Measurements from ENCODE around the gene PCBP3.
"Not testable (repeated sequence)": the region's sequence is repeated elsewhere in the genome, so short reads cannot be mapped to it uniquely, and the experiment has no call there.

The PCBP3 gene

DNA sequence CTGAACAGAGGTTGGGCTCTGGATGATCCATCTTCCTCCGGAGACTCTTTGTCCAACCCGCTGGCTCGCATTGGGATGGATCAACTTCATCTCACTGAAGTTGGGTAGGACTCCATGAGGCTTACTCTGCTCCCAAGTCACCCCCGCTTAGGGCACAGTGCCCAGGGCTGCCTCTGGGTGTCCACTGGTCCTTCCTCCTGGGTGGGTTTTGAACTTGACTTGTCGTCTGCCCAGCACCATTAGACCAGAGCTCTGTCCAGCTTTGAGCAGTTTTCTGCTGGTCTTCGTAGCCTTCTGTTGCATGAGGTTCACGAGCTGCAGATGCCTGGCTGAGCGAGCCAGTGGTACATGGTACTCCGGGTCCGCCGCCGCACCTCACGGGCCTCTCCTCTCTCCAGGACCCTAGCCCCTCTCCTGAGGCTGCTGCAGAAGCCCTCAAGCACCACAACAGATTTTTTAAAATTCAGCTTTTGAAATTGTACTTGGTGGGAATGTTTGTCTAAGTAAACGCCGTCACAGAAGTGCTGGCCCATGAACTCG lies 304.3 kb downstream of the PCBP3 start:
- no peak for DNase-seq (ENCODE audit: low read depth)

- no peak for DNase-seq (ENCODE audit: low read depth)
These were observed 305.1 kb downstream of the PCBP3 start for GRCh38 chr21:45948576-45949141.

- DNase-seq (ENCODE audit: low read depth) = no peak
These were observed 306.6 kb downstream of the PCBP3 start for GRCh38 chr21:45949928-45950739.

- no peak for DNase-seq (ENCODE audit: low read depth)
These were observed 307.4 kb downstream of the PCBP3 start for GRCh38 chr21:45950740-45951515.

DNA sequence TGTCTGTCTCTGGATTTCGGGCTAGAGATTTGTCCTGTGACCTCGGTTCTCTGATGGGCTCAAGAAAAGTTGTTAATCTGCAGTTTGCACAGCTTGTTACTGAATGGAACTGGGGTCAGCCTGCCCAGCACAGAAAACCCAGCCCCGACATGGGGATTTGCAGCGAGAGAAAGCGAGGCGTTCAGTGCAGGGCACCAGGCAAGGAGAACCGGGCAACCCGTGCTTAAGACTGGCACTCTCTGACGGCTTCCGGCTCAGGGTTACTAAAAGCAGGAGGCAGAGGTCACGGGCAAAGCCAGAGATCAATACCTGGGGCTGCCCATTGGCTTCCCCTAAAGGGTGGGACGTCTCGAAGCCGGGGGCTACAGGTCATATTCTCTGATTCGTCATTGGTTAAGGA lies 308.2 kb downstream of the PCBP3 start:
- DNase-seq (ENCODE audit: low read depth) = no peak

DNA sequence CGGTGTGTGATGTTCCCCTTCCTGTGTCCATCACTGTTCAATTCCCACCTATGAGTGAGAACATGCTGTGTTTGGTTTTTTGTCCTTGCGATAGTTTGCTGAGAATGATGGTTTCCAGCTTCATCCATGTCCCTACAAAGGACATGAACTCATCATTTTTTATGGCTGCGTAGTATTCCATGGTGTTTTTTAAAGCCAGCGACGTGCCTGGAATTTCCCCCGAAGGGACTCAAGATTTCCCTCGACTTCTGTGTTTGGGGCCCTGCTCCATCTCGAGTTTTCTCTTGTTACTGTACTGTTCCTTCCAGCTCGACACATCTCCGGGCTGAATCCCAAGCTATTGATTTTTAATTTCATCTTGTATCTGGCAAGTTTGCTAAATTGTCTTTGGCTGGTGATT lies 309.0 kb downstream of the PCBP3 start:
- not testable (repeated sequence) for DNase-seq (ENCODE audit: low read depth)

DNA sequence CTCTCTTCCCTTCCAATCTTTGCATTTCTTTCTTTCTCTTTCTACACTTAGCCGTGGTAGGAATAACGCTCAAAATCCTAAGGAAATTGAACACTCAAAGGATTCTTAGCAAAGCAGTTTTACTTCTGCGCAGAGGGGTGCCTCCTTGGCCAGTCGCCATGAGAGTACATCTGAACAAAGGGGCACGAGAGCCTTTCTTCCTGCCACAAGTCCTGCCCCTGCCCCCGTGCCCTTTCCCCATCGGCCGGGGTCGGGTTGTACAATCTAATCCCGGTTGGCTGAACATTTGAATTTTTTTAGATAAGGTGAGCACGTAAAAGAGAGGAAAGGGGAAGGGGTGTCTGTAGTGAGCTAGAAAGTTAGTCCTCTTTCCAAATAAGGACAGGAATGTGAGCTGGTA lies 309.4 kb downstream of the PCBP3 start:
- no peak for DNase-seq (ENCODE audit: low read depth)

- DNase-seq (ENCODE audit: low read depth) = no peak
These were observed 310.7 kb downstream of the PCBP3 start for GRCh38 chr21:45954261-45954660.

DNA sequence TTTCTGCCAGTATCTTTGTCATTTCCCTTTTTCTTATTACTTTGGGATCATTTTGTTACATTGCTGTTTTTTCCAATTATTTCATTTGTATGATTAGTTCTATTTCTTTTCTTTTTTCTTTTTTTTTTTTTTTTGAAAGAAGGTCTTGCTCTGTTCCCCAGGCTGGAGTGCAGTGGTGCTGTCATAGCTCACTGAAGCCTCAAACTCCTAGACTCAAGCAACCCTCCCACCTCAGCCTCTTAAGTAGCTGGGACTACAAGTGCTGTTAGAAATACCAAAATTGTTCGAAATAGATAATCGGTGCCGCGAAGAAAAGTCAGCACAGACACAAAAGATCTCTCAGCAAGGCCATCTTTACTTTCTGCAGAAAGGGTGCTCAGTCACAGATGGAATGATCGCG lies 311.4 kb downstream of the PCBP3 start:
- DNase-seq (ENCODE audit: low read depth) = no peak

DNA sequence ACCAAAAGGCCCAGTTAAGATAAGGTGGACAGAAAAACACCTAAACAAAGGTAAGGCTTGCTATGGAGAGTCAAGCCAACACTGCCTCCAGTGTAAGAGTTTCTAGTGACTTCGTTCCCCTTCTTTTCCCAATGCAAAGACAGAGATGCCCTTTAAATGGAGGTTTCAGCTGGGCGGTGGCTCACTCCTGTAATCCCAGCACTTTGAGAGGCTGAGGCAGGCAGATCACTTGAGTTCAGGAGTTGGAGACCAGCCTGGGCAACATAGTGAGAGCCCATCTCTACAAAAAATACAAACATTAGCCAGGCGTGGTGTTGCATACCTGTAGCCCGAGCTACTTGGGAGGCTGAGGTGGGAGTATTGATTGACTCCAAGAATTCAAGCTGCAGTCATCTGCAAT lies 314.0 kb downstream of the PCBP3 start:
- DNase-seq (ENCODE audit: low read depth) = no peak

- no peak for DNase-seq (ENCODE audit: low read depth)
These were observed 314.6 kb downstream of the PCBP3 start for GRCh38 chr21:45957981-45958600.

DNA sequence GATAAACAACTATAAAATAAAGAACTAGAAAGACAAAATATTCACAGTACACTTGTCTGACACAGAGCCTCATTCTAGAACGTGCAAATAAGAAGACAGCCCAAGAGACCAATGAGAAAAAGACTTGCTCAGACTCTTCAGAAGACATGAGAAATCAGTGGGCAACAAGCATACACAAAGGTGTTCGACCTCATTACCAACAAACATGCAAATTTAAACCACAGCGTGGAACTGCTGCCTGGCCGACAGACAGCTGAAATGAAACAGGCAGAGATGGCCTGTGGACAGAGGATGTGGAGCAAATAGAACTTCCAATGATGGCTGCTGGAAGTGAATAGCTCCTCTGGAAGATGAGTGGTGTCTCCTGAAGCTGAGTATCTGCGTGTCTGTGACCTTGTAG lies 315.7 kb downstream of the PCBP3 start:
- no peak for DNase-seq (ENCODE audit: low read depth)

- no peak for DNase-seq (ENCODE audit: low read depth)
These were observed 316.4 kb downstream of the PCBP3 start for GRCh38 chr21:45959779-45960390.

DNA sequence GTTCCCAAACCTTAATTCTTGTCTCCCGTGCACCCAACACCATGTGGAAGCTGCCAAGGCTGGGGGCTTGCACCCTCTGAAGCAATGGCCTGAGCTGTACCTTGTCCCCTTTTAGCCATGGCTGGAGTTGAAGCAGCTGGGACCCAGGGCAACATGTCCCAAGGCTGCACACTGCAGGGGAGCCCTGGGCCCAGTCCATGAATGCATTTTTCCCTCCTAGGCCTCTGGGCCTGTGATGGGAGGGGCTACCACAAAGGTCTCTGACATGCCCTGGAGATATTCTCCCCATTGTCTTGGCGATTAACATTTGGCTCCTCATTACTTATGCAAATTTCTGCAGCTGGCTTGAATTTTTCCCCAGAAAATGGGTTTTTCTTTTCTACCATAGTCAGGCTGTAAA lies 317.9 kb downstream of the PCBP3 start:
- DNase-seq (ENCODE audit: low read depth) = not testable (repeated sequence)

DNA sequence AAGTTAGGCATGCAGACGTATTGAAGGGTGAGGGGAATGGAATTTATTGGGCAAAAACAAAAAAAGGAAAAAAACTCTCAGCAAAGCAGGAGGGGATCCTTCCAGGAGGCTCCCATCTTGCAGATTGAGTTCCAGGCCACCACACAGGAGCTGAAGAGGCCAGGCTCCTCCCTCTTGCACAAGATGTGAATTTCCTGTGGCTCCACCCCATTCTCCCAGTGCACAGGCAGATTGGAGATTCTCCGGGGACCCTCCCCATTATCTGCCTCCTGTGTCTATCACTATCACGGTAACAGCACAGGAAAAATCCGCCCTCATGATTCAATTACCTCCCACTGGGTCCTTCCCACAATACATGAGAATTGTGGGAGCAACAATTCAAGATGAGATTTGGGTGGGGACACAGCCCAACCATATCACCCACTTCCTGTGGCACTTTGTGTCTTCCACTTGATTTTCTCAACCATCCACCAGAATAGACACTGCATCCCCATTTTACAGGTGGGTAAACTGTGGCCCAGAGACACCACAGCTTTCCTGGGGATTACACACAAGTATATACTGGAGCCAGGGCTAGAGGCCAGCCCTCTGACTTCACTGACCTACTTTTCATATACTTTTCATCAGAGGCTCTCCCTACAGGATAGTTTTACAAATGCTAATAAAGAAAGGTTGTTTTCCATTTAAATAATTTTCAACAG lies 319.2 kb downstream of the PCBP3 start:
- DNase-seq (ENCODE audit: low read depth) = no peak

GRCh38 chr21:45963232-45963570 lies 319.7 kb downstream of the PCBP3 start:
- no peak for DNase-seq (ENCODE audit: low read depth)

GRCh38 chr21:45964649-45965048 lies 321.1 kb downstream of the PCBP3 start:
- no peak for DNase-seq (ENCODE audit: low read depth)

DNA sequence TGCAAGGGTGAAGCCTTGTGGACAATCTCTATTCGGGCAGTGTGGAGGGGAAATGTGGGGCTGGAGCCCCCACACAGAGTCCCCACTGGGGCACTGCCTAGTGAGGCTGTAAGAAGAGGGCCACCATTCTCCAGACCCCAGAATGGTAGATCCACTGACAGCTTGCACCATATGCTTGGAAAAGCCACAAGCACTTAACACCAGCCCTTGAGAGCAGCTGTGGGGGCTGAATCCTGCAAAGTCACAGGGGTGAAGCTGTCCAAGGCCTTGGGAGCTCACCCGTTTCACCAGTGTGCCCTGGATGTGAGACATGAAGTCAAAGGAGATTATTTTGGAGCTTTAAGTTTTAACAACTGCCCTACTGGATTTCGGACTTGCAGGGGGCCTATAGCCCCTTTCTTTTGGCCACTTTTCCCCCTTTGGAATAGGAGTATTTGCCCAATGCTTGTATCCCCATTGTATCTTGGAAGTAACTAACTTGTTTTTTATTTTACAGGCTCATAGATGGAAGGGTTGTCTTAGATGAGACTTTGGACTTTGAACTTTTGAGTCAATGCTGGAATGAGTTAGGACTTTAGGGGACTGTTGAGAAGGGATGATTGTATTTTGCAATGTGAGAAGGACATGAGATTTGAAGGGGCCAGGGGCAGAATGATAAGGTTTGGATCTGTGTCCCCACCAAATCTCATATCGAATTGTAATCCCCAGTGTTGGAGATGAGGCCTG lies 321.7 kb downstream of the PCBP3 start:
- DNase-seq (ENCODE audit: low read depth) = no peak

- DNase-seq (ENCODE audit: low read depth) = no peak
These were observed 323.4 kb downstream of the PCBP3 start for GRCh38 chr21:45966791-45967394.

- no peak for DNase-seq (ENCODE audit: low read depth)
These were observed 326.6 kb downstream of the PCBP3 start for GRCh38 chr21:45969921-45970673.

Data from stimulated activated CD8-positive, alpha-beta memory T cell treated with anti-CD3 and anti-CD28 coated beads, Interleukin-15, amount 100 ng/mL, for 24 hours (primary cell).